ENCODE results near the gene MAEA.

MAEA gene

GRCh38 chr4:1258457-1258856, 31.2 kb upstream of the MAEA start:
- Histone ChIP-seq H3K9me3 (ENCODE audit: control insufficient read depth, insufficient read depth, low read length) (peaks cover 10% of the 10 kb centered on the region; the same call in 1 of the 2 replicates), H3K36me3 (ENCODE audit: insufficient read depth, low read length) (peaks cover 3% of the 10 kb centered on the region; the same call in 1 of the 2 replicates), H3K9ac (ENCODE audit: low read depth, low read length) (no peak overlapping the region), H3K4me1 (ENCODE audit: insufficient read depth, low read length) (no peaks in the 10 kb centered on the region)

DNA sequence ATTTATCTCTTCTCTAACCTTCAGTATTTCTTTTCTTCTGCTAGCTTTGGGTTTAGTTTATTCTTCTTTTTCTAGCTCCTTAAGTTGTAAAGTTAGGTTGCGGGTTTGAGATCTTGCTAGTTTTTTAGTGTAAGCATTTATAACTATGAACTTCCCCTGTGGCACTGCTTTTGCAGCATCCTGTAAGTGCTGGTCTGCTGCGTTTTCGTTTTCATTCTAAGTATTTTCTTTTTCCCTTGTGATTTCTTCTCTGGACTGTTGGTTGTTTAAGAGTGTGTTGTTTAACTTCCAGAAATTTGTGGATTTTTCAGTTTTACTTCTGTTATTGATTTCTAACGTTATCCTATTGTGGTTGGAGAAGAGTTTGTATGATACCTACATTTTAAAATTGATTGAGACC, 29.7 kb upstream of the MAEA start:
- no peaks in the 10 kb centered on the region for H3K4me1 ChIP-seq (ENCODE audit: insufficient read depth, low read length)
- H3K9ac ChIP-seq (ENCODE audit: low read depth, low read length), result no peak overlapping the region
- no peaks in the 10 kb centered on the region for H3K36me3 ChIP-seq (ENCODE audit: insufficient read depth, low read length)
- peaks cover 9% of the 10 kb centered on the region; the same call in 1 of the 2 replicates for H3K9me3 ChIP-seq (ENCODE audit: control insufficient read depth, insufficient read depth, low read length)

- no peak overlapping the region for H3K9ac ChIP-seq (ENCODE audit: low read depth, low read length)
- H3K36me3 ChIP-seq (ENCODE audit: insufficient read depth, low read length), result no peaks in the 10 kb centered on the region
- peaks cover 5% of the 10 kb centered on the region; the same call in 1 of the 2 replicates for H3K9me3 ChIP-seq (ENCODE audit: control insufficient read depth, insufficient read depth, low read length)
- H3K4me1 ChIP-seq (ENCODE audit: insufficient read depth, low read length), result no peaks in the 10 kb centered on the region
Observed at GRCh38 chr4:1260418-1261106, 29.1 kb upstream of the MAEA start.

- Histone ChIP-seq H3K9me3 (ENCODE audit: control insufficient read depth, insufficient read depth, low read length) (no peaks in the 10 kb centered on the region), H3K36me3 (ENCODE audit: insufficient read depth, low read length) (no peaks in the 10 kb centered on the region), H3K9ac (ENCODE audit: low read depth, low read length) (no peak overlapping the region), H3K4me1 (ENCODE audit: insufficient read depth, low read length) (no peaks in the 10 kb centered on the region)
Observed at GRCh38 chr4:1261107-1261928, 28.4 kb upstream of the MAEA start.

GRCh38 chr4:1264942-1265341, 24.7 kb upstream of the MAEA start:
- no peaks in the 10 kb centered on the region for H3K36me3 ChIP-seq (ENCODE audit: insufficient read depth, low read length)
- H3K4me1 ChIP-seq (ENCODE audit: insufficient read depth, low read length), result no peaks in the 10 kb centered on the region
- H3K9ac ChIP-seq (ENCODE audit: low read depth, low read length), result no peak overlapping the region
- H3K9me3 ChIP-seq (ENCODE audit: control insufficient read depth, insufficient read depth, low read length), result no peaks in the 10 kb centered on the region

DNA sequence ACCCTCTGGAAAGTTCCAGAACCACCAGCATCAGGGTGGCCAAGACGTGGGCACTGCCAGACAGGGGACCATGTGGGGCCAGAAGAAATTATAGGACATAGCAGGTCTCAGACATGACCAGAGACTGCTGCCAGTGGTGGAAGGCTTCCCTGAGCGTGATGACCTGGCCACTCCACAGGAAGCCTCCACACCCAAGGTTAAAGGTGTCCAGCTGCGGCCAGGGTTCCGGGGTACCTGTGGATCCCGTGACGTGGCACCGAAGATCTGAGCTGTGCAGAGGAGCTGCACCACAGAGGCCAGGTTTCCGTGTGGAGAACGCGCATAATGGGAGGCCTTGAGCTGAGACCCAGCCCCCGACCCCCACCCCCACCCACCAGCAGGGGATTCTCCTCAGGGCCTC, 24.3 kb upstream of the MAEA start:
- no peak overlapping the region for H3K9ac ChIP-seq (ENCODE audit: low read depth, low read length)
- H3K9me3 ChIP-seq (ENCODE audit: control insufficient read depth, insufficient read depth, low read length), result no peaks in the 10 kb centered on the region
- H3K36me3 ChIP-seq (ENCODE audit: insufficient read depth, low read length), result no peaks in the 10 kb centered on the region
- no peaks in the 10 kb centered on the region for H3K4me1 ChIP-seq (ENCODE audit: insufficient read depth, low read length)

DNA sequence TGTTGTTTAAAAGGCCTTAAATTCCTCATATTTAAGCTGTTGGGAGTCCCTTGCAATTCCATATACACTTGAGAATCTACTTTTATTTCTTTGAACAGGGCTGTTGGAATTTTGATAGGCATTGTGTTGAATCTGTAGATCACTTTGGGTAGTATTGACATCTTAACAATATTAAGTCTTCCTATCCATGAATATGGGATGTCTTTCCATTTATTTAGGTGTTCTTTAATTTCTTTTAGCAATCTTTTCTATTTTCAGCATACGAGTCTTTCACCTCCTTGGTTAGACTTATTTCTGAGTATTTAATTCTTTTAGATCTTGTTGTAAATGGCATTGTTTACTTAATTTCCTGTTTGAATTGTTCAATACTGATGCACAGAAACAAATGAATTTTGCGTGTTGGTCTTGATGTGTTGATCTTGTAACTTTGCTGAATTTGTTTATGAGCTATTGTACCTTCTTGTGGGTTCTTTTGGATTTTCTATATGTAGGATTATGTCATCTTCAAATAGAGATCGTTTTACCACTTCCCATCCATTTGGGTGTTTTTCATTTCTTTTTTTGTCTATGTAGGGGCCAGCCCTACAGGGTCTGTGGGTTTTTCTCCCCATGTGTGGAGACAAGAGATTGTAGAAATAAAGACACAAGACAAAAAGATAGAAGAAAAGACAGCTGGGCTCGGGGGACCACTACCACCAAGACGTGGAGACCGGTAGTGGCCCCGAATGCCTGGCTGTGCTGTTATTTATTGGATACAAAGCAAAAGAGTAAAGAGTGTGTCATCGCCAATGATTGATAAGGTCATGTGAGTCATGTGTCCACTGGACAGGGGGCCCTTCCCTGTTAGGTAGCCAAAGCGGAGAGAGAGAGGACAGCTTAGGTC, 22.6 kb upstream of the MAEA start:
- Histone ChIP-seq H3K36me3 (ENCODE audit: insufficient read depth, low read length) (no peaks in the 10 kb centered on the region), H3K9ac (ENCODE audit: low read depth, low read length) (no peak overlapping the region), H3K9me3 (ENCODE audit: control insufficient read depth, insufficient read depth, low read length) (no peaks in the 10 kb centered on the region), H3K4me1 (ENCODE audit: insufficient read depth, low read length) (no peaks in the 10 kb centered on the region)

DNA sequence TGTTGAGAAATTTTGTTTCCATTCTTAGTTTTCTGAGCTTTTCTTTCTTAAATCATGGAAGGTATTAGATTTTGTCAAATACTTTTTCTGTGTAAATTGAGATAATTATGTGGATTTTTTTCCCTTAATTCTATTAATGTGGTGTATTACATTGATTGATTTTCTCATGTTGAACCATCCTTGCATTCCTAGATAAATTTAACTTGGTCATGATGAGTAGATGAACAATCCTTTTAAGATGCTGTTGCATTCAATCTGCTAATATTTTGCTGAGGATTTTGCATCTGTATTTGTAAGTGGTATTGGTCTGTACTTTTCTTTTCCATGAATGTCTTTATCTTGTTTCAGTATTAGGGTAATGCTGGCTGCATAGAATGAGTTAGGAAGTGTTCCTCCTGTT, 20.5 kb upstream of the MAEA start:
- Histone ChIP-seq H3K9me3 (ENCODE audit: control insufficient read depth, insufficient read depth, low read length) (no peaks in the 10 kb centered on the region), H3K9ac (ENCODE audit: low read depth, low read length) (no peak overlapping the region), H3K4me1 (ENCODE audit: insufficient read depth, low read length) (no peaks in the 10 kb centered on the region), H3K36me3 (ENCODE audit: insufficient read depth, low read length) (no peaks in the 10 kb centered on the region)

GRCh38 chr4:1271686-1272085, 18.0 kb upstream of the MAEA start:
- H3K9ac ChIP-seq (ENCODE audit: low read depth, low read length), result no peak overlapping the region

GRCh38 chr4:1274871-1275270, 14.8 kb upstream of the MAEA start:
- H3K4me1 ChIP-seq (ENCODE audit: insufficient read depth, low read length), result no peaks in the 10 kb centered on the region
- H3K36me3 ChIP-seq (ENCODE audit: insufficient read depth, low read length), result no peaks in the 10 kb centered on the region
- no peaks in the 10 kb centered on the region for H3K9me3 ChIP-seq (ENCODE audit: control insufficient read depth, insufficient read depth, low read length)
- no peak overlapping the region for H3K9ac ChIP-seq (ENCODE audit: low read depth, low read length)

More at GRCh38 chr4:1271686-1272085, 18.0 kb upstream of the MAEA start:
- no peaks in the 10 kb centered on the region for H3K4me1 ChIP-seq (ENCODE audit: insufficient read depth, low read length)
- H3K36me3 ChIP-seq (ENCODE audit: insufficient read depth, low read length), result no peaks in the 10 kb centered on the region
- H3K9me3 ChIP-seq (ENCODE audit: control insufficient read depth, insufficient read depth, low read length), result no peaks in the 10 kb centered on the region

DNA sequence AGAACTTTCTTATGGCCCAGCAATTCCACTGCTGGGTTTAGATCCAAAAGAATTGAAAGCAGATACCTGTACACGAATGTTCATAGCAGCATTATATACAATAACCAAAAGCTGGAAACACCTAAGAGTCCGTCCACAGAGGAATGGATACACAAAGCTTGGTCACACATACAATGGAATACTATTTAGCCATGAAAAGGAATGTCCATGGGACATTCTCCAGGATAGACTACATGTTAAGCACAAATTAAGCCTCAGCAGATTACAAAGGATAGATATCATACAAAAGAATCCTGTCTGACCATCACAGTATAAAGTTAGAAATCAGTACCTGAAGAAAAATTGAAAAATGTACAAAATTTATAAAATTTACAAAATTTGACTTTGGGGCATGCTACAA, 12.7 kb upstream of the MAEA start:
- no peaks in the 10 kb centered on the region for H3K9me3 ChIP-seq (ENCODE audit: control insufficient read depth, insufficient read depth, low read length)
- H3K4me1 ChIP-seq (ENCODE audit: insufficient read depth, low read length), result no peaks in the 10 kb centered on the region
- no peaks in the 10 kb centered on the region for H3K36me3 ChIP-seq (ENCODE audit: insufficient read depth, low read length)
- no peak overlapping the region for H3K9ac ChIP-seq (ENCODE audit: low read depth, low read length)

DNA sequence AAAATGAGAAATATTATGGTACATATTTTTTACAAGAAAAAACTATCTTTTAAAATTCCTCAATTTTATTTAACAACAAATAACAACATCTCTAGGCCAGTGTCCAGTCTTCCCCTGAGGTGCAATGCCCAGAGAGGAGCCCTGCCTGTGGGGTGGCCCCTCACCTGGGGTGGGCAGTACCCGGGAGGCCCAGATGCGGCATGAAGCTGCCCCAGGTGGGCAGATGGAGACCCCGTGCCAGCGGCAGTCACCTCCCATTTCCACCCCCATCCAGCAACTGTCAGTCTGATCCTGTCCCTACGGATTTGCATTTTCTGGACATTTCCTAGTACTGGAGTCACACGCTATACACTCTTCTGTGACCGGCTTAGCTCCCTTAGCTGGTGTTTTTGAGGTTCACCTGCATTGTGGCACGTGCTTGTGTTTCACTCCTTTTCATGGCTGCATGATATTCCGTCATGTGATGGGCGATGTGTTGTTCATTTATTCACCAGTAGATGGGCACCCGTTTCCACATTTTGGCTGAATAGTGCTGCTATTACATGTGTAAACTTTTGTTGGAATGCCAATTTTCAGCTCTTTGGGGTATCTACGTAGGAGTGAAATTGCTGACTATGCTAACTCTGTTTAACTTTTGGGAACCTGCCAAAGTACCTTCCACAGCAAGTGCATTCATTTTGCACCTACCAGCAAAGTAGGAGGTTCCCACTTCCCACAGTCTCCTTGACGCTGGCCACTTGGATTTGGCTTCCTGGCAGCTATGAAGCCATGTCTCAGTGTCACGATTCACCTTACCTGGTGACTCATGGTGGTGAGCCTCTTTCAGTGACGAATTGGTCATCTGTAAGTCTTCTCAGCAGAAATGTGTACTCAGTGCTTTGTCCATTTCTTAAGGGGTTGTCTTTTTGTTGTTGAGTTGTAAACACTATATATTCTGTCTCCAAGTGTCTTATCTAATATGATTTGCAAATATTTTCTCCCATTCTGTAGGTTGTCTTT, 11.7 kb upstream of the MAEA start:
- Histone ChIP-seq H3K9me3 (ENCODE audit: control insufficient read depth, insufficient read depth, low read length) (no peaks in the 10 kb centered on the region), H3K4me1 (ENCODE audit: insufficient read depth, low read length) (no peaks in the 10 kb centered on the region), H3K9ac (ENCODE audit: low read depth, low read length) (no peak overlapping the region), H3K36me3 (ENCODE audit: insufficient read depth, low read length) (no peaks in the 10 kb centered on the region)

DNA sequence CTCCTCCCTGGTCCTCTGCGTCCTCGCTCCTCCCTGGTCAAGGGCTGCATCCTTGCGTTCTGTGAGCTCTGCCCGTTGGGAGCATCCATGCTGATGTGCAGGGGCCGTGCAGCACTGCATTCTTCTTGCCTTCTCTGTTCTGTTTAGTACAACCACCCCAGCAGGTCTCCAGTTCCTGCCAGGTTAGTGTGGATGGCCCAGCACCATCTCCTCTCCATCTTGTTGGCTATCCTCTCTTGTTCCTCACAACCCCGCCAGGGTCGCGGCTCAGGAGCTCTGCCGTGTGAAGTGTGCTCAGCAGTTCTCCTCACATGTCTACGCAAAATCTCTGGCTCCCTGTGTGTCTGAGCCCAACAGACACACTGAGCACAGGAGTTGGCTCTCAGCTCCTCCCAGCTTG, 10.4 kb upstream of the MAEA start:
- H3K4me1 ChIP-seq (ENCODE audit: insufficient read depth, low read length), result no peaks in the 10 kb centered on the region
- no peaks in the 10 kb centered on the region for H3K9me3 ChIP-seq (ENCODE audit: control insufficient read depth, insufficient read depth, low read length)
- no peaks in the 10 kb centered on the region for H3K36me3 ChIP-seq (ENCODE audit: insufficient read depth, low read length)
- no peak overlapping the region for H3K9ac ChIP-seq (ENCODE audit: low read depth, low read length)
